Kidney epithelial cell (primary cell): ENCODE data around the gene PRR11. TPM values are rescaled to one million over a fixed set of nuclear protein-coding genes. Genes with fewer than 3 reads are reported as not detected.
"Not testable (repeated sequence)": the region's sequence is repeated elsewhere in the genome, so short reads cannot be mapped to it uniquely, and the experiment has no call there.

Experiments used
- DNase-seq: peaks from one replicate; pipeline ENCODE4 v3.0.0-alpha.2; 2010; ENCODE audit warnings: low read depth
- H3K27me3 ChIP-seq: 2 replicates; pipeline ENCODE4 v1.6.0; 2011; ENCODE audit warnings: low read length; ENCODE audit not compliant: control insufficient read depth, insufficient read depth
- H3K36me3 ChIP-seq: 2 replicates; pipeline ENCODE4 v1.5.1; 2011; ENCODE audit warnings: low read length; ENCODE audit not compliant: control insufficient read depth, insufficient read depth
- H3K4me3 ChIP-seq: 2 replicates; pipeline ENCODE4 v1.5.1; 2011; ENCODE audit warnings: low read depth, mild to moderate bottlenecking, control low read depth, low read length
- CTCF ChIP-seq: IDR thresholded peaks from 2 replicates; pipeline ENCODE4 v1.5.1; 2011; ENCODE audit warnings: mild to moderate bottlenecking, moderate library complexity, low read length, control low read depth, inconsistent platforms; ENCODE audit not compliant: insufficient read depth, poor library complexity, severe bottlenecking
- total RNA-seq: library from RNA; depleted of rRNA; stranded (reverse); fragments of >200 nt; gene quantifications from 2 replicates; pipeline ENCODE4 v1.2.3, GENCODE V29; 2015

PRR11 gene
- total RNA-seq, 1 donor from 2014 or later, result 7.4 TPM

GRCh38 chr17:59129814-59130213 is 25.7 kb upstream of the PRR11 start:
- no peak for DNase-seq
- Histone ChIP-seq H3K4me3 (no peak overlapping the region), H3K27me3 (no peaks in the 10 kb centered on the region), H3K36me3 (no peaks in the 10 kb centered on the region)
- TF ChIP-seq CTCF, result no peak

DNA sequence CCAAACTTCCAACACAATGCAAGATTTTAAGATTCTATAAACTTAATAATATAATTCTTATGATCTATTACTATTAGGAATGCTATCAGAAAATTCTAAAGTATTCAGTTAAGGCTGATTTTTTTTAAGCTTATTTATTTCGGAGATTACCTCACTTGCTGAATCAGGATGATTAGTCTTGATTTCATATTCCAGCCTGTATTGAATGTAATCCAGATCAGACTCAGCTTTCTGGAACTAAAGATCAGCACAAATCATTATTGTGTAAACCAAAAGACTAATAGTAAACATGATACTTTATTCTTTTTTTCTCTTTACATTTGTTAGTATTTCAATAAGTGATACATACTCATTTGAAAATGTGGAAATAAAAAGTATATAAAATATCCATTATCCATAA is 24.4 kb upstream of the PRR11 start:
- Histone ChIP-seq H3K4me3 (no peak overlapping the region), H3K36me3 (no peaks in the 10 kb centered on the region), H3K27me3 (no peaks in the 10 kb centered on the region)
- DNase-seq, result no peak
- no peak for TF ChIP-seq CTCF

GRCh38 chr17:59138339-59138738 is 17.2 kb upstream of the PRR11 start:
- DNase-seq, H3K27me3 ChIP-seq, H3K36me3 ChIP-seq, H3K4me3 ChIP-seq: not testable (repeated sequence)

DNA sequence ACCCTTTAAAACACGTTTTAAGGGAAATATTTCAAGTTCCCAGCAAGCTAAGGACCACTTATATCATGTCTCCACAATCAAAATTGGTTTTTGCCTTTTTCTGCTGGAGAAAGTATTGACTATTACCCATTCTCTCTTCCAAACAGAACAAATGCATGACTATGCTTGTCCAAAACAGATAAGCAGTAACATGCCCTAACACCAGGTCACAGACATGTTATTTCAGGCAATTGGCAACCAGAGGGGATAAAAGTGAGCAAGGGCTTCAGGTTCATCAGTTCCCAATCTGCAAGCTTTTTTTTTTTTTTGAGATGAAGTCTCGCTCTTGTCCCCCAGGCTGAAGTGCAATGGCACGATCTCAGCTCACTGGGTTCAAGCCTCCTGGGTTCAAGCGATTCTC is 15.6 kb upstream of the PRR11 start:
- DNase-seq, result no peak
- Histone ChIP-seq H3K27me3 (no peaks in the 10 kb centered on the region), H3K4me3 (no peak overlapping the region), H3K36me3 (no peaks in the 10 kb centered on the region)
- TF ChIP-seq CTCF, result no peak

GRCh38 chr17:59141860-59142259 is 13.7 kb upstream of the PRR11 start:
- H3K4me3 ChIP-seq, result no peak overlapping the region
- H3K36me3 ChIP-seq, result no peaks in the 10 kb centered on the region
- H3K27me3 ChIP-seq, result no peaks in the 10 kb centered on the region
- DNase-seq, result no peak
- TF ChIP-seq CTCF, result no peak

DNA sequence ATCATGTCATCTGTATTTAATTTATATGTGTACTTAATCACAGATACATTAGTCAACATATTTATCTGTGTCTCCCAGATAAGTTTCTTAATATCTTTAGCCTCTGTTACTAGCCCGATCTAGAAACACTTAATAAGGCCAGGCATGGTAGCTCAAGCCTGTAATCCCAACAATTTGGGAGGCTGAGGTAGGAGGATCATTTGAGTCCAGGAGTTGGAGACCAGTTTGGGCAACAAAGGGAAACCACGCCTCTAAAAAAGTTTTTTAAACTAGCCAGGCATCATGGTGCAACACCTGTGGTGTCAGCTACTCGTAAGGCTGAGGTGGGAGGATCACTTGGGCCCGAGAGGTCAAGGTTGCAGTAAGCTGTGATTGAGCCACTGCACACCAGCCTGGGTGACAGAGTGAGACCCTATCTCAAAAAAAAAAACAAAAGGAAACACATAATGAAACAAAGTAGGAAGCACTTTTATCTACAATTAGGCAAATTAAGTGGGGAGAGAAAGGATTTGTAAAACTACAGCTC is 9.9 kb upstream of the PRR11 start:
- no peak for DNase-seq
- no peak for TF ChIP-seq CTCF
- Histone ChIP-seq H3K4me3 (no peak overlapping the region), H3K36me3 (no peaks in the 10 kb centered on the region), H3K27me3 (no peaks in the 10 kb centered on the region)

DNA sequence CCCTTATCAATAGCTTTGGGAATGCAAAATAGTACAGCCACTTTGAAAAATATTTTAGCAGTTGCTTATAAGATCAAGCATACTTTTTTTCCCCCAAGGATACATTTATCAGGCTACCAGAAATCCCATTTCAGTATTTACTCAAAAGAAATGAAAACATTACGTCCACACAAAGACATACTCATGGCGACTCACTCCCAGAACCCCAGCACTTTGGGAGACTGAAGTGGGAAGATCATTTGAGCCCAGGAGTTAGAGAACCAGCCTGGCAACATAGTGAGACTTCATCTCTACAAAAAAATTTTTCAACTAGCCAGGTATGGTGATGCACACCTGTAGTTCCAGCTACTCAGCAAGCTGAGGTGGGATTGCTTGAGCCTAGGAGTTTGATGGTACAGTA is 6.5 kb upstream of the PRR11 start:
- H3K4me3 ChIP-seq, result no peak overlapping the region
- no peak for TF ChIP-seq CTCF
- no peak for DNase-seq
- no peaks in the 10 kb centered on the region for H3K36me3 ChIP-seq
- H3K27me3 ChIP-seq, result no peaks in the 10 kb centered on the region
